SU-DHL-6 (cell line): Measurements from ENCODE around the gene HOXA13.

Experiments
- CTCF ChIP-seq: fragments of 200-600 bp; sonication (generic); IDR thresholded peaks from one replicate; pipeline ENCODE4 v1.5.1; 2017; ENCODE audit warnings: antibody characterized with exemption, mild to moderate bottlenecking, low read length, moderate library complexity; ENCODE audit not compliant: insufficient read depth, poor library complexity, severe bottlenecking
- EZH2phosphoT487 ChIP-seq: fragments of 200-600 bp; sonication (generic), shearing (Covaris generic); conservative IDR thresholded peaks from 2 replicates; pipeline ENCODE4 v1.6.1; 2018; ENCODE audit warnings: mild to moderate bottlenecking, antibody characterized with exemption, low read length, moderate library complexity, mixed read lengths

DNA sequence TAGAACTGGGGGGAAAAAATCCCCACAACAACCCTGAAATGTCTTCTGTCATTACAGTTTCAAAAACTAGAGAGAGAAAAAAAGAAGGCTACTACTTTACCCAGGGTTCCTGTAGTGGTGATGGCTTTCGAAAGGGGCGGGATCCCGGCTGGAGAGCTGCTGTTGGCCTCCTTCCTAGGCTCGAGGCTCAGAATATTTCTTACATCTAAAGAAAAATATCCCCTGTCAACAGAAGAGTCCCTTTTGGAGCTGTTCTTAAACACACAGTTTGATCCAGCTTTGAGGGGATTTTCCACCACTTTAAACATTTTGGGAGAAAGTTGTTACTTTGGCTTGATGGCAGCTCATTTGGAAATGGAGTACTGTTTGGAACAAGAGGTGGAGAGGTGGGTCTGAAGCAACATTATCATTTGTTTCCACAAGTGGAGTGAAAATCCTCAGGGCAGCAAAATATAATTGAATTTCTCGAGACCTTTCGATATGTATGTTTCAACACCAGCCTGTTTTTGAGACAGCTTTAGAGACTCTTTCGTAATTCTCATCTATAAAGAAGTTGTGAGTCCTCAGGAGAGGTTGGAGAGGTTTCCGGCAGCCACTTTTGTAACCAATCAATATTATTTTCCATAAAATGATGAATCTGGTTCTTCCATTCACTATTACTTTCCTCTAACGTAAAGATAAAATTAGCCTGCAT, 5.1 kb downstream of the HOXA13 start:
- no peak for TF ChIP-seq CTCF
- TF ChIP-seq EZH2phosphoT487 = no peak
